Neutrophil (primary cell): ENCODE measurements around the gene PARPBP.
"Not testable (repeated sequence)": the region's sequence is repeated elsewhere in the genome, so short reads cannot be mapped to it uniquely, and the experiment has no call there.

Experiments
- H3K27ac ChIP-seq: fragments of 200-600 bp; sonication (generic); 2 replicates; pipeline ENCODE4 v1.5.1; 2016; ENCODE audit warnings: mild to moderate bottlenecking, moderate library complexity
- H3K27me3 ChIP-seq: fragments of 200-600 bp; sonication (generic); 2 replicates; pipeline ENCODE4 v1.6.0; 2016; ENCODE audit warnings: mild to moderate bottlenecking
- H3K36me3 ChIP-seq: fragments of 200-600 bp; sonication (generic); 2 replicates; pipeline ENCODE4 v1.5.1; 2017
- H3K4me1 ChIP-seq, 2 experiments: fragments of 200-600 bp in 1 of 2; sonication (generic) in 1 of 2; 1 replicate in 1 of 2; 2 replicates in 1 of 2; pipeline versions ENCODE4 v1.5.1 to v1.6.1; 2013 to 2016; ENCODE audit warnings: low read depth in 1 of 2, low read length in 1 of 2, mild to moderate bottlenecking in 1 of 2, moderate library complexity in 1 of 2; ENCODE audit not compliant: control insufficient read depth in 1 of 2, insufficient read depth in 1 of 2
- H3K4me3 ChIP-seq, 2 experiments: fragments of 200-600 bp in 1 of 2; sonication (generic) in 1 of 2; 1 replicate in 1 of 2; 2 replicates in 1 of 2; pipeline ENCODE4 v1.5.1; 2013 to 2016; ENCODE audit warnings: low read depth in 1 of 2, low read length in 1 of 2, mild to moderate bottlenecking in 1 of 2, moderate library complexity in 1 of 2
- H3K9me3 ChIP-seq: fragments of 200-600 bp; sonication (generic); 2 replicates; pipeline ENCODE4 v1.5.1; 2016
- TF ChIP-seq, protein P1 (sequence below): fragments of 200-600 bp; sonication (generic); IDR thresholded peaks from 2 replicates; pipeline ENCODE4 v1.5.1; 2016; ENCODE audit warnings: antibody characterized with exemption

PARPBP gene

DNA sequence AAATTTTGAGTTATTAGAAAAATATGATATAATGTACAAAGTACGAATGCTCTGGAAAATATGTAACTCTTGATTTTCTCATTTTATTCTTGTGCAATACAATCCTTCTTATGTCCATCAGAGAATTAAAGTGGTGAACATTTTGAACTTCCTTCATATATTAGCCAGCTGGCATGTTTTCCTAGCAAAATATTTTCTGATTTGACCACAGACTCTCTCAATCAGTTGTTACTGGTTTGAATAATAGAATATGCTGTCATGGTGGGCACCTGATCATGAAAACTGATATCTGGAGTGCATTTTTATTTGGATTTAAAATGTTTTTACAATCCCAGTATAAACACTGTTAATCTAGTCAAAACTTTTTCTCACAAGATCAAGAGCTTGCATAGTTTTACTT is 24.2 kb downstream of the PARPBP start:
- Histone ChIP-seq H3K4me1 (no peaks in the 10 kb centered on the region), H3K27me3 (no peaks in the 10 kb centered on the region), H3K9me3 (no peaks in the 10 kb centered on the region), H3K36me3 (peaks cover 7% of the 10 kb centered on the region), H3K4me3 (no peak overlapping the region), H3K27ac (no peak overlapping the region)
- TF ChIP-seq, protein P1, sequence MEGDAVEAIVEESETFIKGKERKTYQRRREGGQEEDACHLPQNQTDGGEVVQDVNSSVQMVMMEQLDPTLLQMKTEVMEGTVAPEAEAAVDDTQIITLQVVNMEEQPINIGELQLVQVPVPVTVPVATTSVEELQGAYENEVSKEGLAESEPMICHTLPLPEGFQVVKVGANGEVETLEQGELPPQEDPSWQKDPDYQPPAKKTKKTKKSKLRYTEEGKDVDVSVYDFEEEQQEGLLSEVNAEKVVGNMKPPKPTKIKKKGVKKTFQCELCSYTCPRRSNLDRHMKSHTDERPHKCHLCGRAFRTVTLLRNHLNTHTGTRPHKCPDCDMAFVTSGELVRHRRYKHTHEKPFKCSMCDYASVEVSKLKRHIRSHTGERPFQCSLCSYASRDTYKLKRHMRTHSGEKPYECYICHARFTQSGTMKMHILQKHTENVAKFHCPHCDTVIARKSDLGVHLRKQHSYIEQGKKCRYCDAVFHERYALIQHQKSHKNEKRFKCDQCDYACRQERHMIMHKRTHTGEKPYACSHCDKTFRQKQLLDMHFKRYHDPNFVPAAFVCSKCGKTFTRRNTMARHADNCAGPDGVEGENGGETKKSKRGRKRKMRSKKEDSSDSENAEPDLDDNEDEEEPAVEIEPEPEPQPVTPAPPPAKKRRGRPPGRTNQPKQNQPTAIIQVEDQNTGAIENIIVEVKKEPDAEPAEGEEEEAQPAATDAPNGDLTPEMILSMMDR, result no peak

DNA sequence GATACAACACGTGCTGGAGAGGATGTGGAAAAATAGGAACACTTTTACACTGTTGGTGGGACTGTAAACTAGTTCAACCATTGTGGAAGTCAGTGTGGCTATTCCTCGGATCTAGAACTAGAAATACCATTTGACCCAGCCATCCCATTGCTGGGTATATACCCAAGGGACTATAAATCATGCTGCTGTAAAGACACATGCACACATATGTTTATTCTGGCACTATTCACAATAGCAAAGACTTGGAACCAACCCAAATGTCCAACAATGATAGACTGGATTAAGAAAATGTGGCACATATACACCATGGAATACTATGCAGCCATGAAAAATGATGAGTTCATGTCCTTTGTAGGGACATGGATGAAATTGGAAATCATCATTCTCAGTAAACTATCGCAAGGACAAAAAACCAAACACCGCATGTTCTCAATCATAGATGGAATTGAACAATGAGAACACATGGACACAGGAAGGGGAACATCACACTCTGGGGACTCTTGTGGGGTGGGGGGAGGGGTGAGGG is 27.1 kb downstream of the PARPBP start:
- not testable (repeated sequence) for H3K4me1 ChIP-seq, H3K27me3 ChIP-seq, H3K27ac ChIP-seq, H3K4me3 ChIP-seq, H3K9me3 ChIP-seq
- H3K36me3 ChIP-seq, result peaks cover 22% of the 10 kb centered on the region

DNA sequence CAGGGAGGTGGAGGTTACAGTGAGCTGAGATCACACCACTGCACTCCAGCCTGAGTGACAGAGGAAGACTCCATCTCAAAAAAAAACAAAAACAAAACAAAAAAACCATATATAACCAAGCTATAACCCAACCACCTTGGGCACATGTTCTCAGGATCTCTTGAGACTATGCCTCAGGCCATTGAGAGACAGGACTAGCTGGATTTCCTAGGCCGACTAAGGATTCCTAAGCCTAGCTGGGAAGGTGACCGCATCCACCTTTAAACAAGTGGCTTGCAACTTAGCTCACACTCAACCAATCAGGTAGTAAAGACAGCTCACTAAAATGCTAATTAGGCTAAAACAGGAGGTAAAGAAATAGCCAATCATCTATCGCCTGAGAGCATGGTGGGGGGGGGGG is 35.2 kb downstream of the PARPBP start:
- H3K27ac ChIP-seq, H3K4me3 ChIP-seq, H3K27me3 ChIP-seq, H3K4me1 ChIP-seq, H3K9me3 ChIP-seq: not testable (repeated sequence)
- peaks cover 39% of the 10 kb centered on the region for H3K36me3 ChIP-seq

DNA sequence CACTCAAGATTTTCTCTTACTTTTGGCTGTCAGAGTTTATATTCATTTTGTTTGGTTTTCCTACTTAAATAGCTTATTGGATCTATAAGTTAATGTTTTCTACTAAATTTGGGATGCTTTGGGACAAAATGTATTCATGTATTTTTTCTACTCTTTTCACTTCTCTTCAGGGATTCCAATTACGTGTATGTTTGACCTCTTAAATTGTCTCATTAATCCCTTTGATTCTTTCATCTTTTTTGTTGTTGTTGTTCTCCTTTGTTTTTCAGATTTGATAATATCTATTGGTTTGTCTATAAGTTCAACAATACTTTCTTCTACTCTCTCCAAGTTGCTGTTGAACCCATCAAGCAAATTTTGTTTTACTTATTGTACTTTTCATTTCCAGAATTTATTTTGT is 43.4 kb downstream of the PARPBP start:
- Histone ChIP-seq H3K4me3 (no peak overlapping the region), H3K9me3 (no peaks in the 10 kb centered on the region), H3K27ac (no peak overlapping the region), H3K4me1 (no peaks in the 10 kb centered on the region), H3K27me3 (no peaks in the 10 kb centered on the region), H3K36me3 (peaks cover 13% of the 10 kb centered on the region)
- TF ChIP-seq, protein P1, result no peak

DNA sequence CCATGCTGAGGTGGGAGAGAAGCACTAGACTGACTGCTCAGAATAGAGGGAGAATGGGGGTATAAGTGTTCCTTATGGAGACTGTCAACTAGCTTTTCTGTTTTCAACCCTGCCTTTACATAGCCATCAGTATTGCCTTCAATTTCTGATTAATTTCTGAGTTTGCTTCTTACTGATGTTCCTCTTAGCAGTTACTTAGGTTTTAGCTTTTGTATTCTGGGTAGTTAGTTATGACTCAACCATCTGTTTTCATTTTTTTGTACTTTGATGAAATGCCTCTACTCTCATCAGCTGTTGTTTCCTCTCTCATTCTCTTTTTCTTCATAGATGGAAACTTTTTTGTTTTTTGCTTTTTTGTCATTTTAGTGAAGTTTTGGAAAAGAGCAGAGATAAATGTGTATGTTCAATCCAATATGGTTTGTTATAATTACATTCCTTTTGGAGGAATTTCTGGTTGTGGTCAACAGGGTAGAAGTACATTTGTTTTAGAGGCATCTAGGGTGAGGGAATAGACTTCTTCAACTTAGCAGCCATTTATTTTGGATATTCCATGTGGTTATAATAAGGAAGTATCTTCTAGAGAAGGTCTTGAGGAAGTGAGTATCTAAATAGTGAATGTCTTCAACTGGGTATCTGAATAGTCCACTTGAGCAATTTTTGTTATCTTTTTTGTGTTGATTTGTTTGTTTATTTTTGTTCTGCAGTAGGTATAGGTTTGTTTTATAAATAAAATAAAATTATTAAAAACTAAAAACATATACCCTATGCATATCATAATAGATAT is 48.0 kb downstream of the PARPBP start:
- Histone ChIP-seq H3K4me1 (no peaks in the 10 kb centered on the region), H3K9me3 (no peaks in the 10 kb centered on the region), H3K36me3 (peaks cover 19% of the 10 kb centered on the region), H3K27me3 (no peaks in the 10 kb centered on the region), H3K27ac (no peak overlapping the region), H3K4me3 (no peak overlapping the region)
- TF ChIP-seq, protein P1, result no peak

DNA sequence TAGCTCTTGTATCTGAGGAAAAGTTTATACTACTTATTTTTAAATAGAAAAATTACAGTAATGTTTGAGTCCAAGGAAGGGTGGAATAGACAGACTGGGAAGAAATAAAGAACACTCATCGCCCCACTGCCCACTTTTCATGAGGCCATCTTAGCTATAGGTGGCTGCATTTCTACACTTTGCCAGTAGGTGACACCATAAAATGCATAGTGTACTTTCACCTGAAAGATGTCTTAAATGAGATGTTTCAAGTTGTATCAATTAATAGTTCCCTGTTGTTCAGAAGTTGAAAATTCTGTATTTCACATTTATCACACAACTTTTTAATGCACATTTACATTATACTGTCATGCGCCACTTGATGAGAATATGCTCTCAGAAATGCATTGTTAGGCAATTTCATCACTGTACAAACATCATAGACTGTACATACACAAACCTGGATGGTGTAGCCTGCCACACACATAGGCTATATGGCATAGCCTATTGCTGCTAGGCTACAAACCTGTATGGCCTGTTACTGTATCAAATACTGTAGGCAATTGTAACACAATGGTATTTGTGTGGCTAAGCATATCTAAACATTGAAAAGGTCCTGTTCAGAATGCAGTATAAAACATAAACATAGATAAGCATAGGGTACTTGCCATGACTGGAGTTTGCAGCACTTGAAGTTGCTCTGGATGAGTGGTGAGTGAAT is 50.1 kb downstream of the PARPBP start:
- H3K36me3 ChIP-seq, result peaks cover 19% of the 10 kb centered on the region
- TF ChIP-seq, protein P1, result peak; percentile 21
- no peaks in the 10 kb centered on the region for H3K4me1 ChIP-seq
- no peak overlapping the region for H3K27ac ChIP-seq
- no peaks in the 10 kb centered on the region for H3K9me3 ChIP-seq
- no peaks in the 10 kb centered on the region for H3K27me3 ChIP-seq
- H3K4me3 ChIP-seq, result no peak overlapping the region
